Stomach (tissue), 9 donors: ENCODE results near the gene APBA1. TPM values are rescaled to one million over a fixed set of nuclear protein-coding genes. Genes with fewer than 3 reads are reported as not detected.
"Not testable (repeated sequence)": the region's sequence is repeated elsewhere in the genome, so short reads cannot be mapped to it uniquely, and the experiment has no call there.

Experiments used
- DNase-seq, 2 donors: peaks; one replicate each; pipeline versions ENCODE4 v3.0.0 to v3.0.0-alpha.2; 2013 to 2019
- H3K27ac ChIP-seq, 5 donors: fragments of 200-600 bp in 4 of 5; sonication (generic) in 4 of 5; one replicate each; pipeline ENCODE4 v1.5.1; 2013 to 2019; ENCODE audit warnings: mild to moderate bottlenecking in 1 of 5, moderate library complexity in 1 of 5
- H3K27me3 ChIP-seq, 3 donors: fragments of 200-600 bp; sonication (generic); one replicate each; pipeline ENCODE4 v1.5.1; 2017 to 2019; ENCODE audit warnings: mixed run types in 1 of 3
- H3K36me3 ChIP-seq, 4 donors: fragments of 200-600 bp; sonication (generic); 1 replicate in 3 of 4; 2 replicates in 1 of 4; pipeline ENCODE4 v1.5.1; 2016 to 2019
- H3K4me1 ChIP-seq, 4 donors: fragments of 200-600 bp; sonication (generic); one replicate each; pipeline ENCODE4 v1.5.1; 2016 to 2019
- H3K4me3 ChIP-seq, 4 donors: fragments of 200-600 bp; sonication (generic) in 3 of 4; one replicate each; pipeline ENCODE4 v1.5.1; 2016 to 2019; ENCODE audit warnings: mild to moderate bottlenecking in 1 of 4
- H3K9me3 ChIP-seq, 4 donors: fragments of 200-600 bp; sonication (generic); one replicate each; pipeline ENCODE4 v1.5.1; 2016 to 2019
- CTCF ChIP-seq, 7 experiments: fragments of 450-650 bp in 4 of 7; fragments of 200-600 bp in 3 of 7; sonication (generic) in 3 of 7; IDR thresholded peaks; one replicate each; pipeline ENCODE4 v1.5.1; 2016 to 2019; ENCODE audit warnings: antibody characterized with exemption in 7 of 7, control low read depth in 2 of 7, mild to moderate bottlenecking in 1 of 7
- EP300 ChIP-seq: sonication (generic); formaldehyde crosslinking; IDR thresholded peaks from one replicate; pipeline ENCODE4 v1.6.1; 2017; ENCODE audit warnings: antibody characterized with exemption
- POLR2A ChIP-seq, 4 donors: fragments of 450-650 bp; IDR thresholded peaks; one replicate each; pipeline ENCODE4 v1.6.1; 2016; ENCODE audit warnings: antibody characterized with exemption in 4 of 4, control low read depth in 2 of 4, mild to moderate bottlenecking in 1 of 4, moderate library complexity in 1 of 4
- POLR2AphosphoS5 ChIP-seq, 3 donors: sonication (generic); formaldehyde crosslinking; IDR thresholded peaks; one replicate each; pipeline ENCODE4 v1.6.1; 2016; ENCODE audit warnings: antibody characterized with exemption in 3 of 3
- WGBS, 5 donors: extraction: QIAGEN DNeasy Blood & Tissue Kit in 3 of 5; methylation state at CpG; one replicate each; pipeline versions ENCODE4 v1.1.5 to v1.1.7; 2013 to 2018; 5-methylcytosine and 5-hydroxymethylcytosine counted together
- intact Hi-C: fragments of 100-400 bp; cut with DNase I; formaldehyde crosslinking; loops from one replicate; pipeline ENCODE4 v1.15.1; 2023; ENCODE audit warnings: low total_unique reads
- polyA plus RNA-seq, 3 donors: library from polyadenylated mRNA; stranded (reverse); fragments of 200-250 nt; gene quantifications; one replicate each; pipeline ENCODE4 v1.2.3, GENCODE V29; 2013
- total RNA-seq, 5 donors: library from RNA; depleted of rRNA; stranded (reverse); fragments of >200 nt; gene quantifications; one replicate each; pipeline versions ENCODE4 v1.1.0 to v1.2.3, GENCODE V29; 2014 to 2016
- donor health status: healthy with polysubstance abuse.
- donor health status: Bipolar disorder and iron deficiency.
- donor health status: healthy.

Gene APBA1
- total and polyA plus RNA-seq, 8 donors, result 0.50 to 14.2 (median 3.2) TPM

DNA sequence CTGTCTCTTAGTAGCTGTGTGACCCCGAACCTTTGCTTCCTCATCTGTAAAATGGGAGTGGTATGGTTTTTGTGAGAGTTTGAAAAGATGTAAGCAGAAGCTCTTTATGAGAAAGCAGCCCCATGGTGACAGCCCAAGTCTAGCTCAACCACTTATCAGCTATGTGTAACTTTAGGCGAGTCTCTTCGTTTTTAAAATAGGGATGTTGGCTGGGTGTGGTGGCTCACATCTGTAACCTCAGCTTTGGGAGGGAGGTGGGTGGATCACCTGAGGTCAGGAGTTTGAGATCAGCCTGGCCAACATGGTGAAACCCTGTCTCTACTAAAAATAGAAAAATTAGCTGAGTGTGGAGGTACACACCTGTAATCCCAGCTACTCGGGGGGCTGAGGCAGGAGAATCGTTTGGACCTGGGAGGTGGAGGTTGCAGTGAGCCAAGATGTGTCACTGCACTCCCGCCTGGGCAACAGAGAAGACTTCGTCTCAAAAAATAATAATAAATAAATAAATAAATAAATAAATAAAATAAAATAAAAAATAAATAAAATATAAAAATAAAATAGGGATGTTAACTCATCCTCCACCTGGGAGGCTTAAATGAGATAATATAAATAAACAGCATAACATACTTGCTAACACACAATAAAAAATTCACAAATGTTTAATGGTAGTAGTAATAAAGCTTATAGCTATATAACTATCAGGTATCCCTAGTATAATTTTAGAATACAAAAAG is 71.7 kb downstream of the APBA1 start:
- intact Hi-C loops, result no loop called here
- no peak for TF ChIP-seq POLR2AphosphoS5 (IDR thresholded peaks at IDR 0.05)
- no peak for TF ChIP-seq POLR2A (IDR thresholded peaks at IDR 0.05)
- no peak for TF ChIP-seq EP300
- TF ChIP-seq CTCF (IDR thresholded peaks at IDR 0.05), result no peak
- no peaks in the 10 kb centered on the region for H3K9me3 ChIP-seq
- H3K4me1 ChIP-seq, result peaks cover 0 to 8% (median 0%) of the 10 kb centered on the region in 4 donors
- no peaks in the 10 kb centered on the region for H3K36me3 ChIP-seq
- no peak overlapping the region for H3K4me3 ChIP-seq
- DNase-seq, result no peak
- H3K27ac ChIP-seq, result no peak overlapping the region
- WGBS, 5 donors, result 85 to 90% (median 87%) methylated on average over 7 of the region's 7 CpGs
- no peaks in the 10 kb centered on the region for H3K27me3 ChIP-seq

DNA sequence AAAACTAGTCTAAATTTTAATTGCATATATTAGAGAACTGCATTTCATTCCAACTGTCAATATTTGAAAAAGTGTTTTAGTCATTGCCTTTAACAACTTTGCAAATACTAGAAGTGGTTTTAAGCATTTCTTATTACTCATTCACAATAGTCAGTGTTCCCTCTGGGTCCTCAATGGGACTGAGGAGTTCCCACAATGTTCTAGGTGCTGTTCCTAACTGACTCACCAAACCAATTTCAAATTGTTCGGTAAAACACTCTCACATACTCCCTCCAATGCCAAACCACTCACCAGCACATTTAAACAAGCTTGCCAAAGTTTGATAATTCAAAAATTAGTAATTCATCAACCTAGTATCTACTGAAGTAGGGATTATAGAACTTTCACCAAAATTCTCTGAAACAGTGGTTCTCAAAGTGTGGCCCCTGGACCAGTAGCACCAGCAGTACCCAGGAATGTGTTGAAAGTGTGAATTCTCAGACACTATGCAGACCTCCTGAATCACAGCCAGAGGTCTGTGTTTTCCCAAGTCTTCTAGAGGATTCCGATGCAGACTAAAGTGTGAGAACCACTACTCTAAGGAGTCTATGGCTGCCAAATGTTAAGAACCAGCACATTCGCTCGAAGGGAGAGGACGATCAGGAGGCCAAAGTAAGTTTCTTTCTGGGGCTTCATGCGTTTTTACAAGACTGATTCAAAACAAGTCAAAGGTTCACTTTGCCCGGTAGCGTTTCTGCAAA is 72.8 kb downstream of the APBA1 start:
- no peak for TF ChIP-seq CTCF (IDR thresholded peaks at IDR 0.05)
- TF ChIP-seq POLR2A (IDR thresholded peaks at IDR 0.05), result no peak
- TF ChIP-seq POLR2AphosphoS5 (IDR thresholded peaks at IDR 0.05), result no peak
- no peak for TF ChIP-seq EP300
- 77 to 89% (median 85%) methylated on average over 8 of the region's 8 CpGs for WGBS, 5 donors
- intact Hi-C loops, result no loop called here
- peaks cover 0 to 8% (median under 1%) of the 10 kb centered on the region in 4 donors for H3K4me1 ChIP-seq
- no peaks in the 10 kb centered on the region for H3K27me3 ChIP-seq
- no peak overlapping the region for H3K27ac ChIP-seq
- H3K9me3 ChIP-seq, result no peaks in the 10 kb centered on the region
- H3K4me3 ChIP-seq, result no peak overlapping the region
- no peak for DNase-seq
- no peaks in the 10 kb centered on the region for H3K36me3 ChIP-seq

DNA sequence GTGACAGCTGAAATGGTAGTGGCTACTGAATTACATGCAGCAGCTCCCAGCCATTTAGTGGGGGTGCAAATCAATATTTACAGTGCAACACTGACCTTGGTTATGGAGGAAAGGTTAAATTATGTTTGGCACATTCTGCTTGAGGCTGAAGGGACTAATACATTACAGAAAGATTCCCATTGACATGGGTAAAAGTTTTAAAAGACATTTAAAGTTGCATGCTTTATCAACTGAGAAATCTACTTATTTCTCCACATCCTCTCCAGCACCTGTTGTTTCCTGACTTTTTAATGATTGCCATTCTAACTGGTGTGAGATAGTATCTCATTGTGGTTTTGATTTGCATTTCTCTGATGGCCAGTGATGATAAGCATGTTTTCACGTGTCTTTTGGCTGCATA is 75.3 kb downstream of the APBA1 start:
- H3K9me3 ChIP-seq, H3K36me3 ChIP-seq, H3K4me3 ChIP-seq, intact Hi-C loops, DNase-seq, H3K27me3 ChIP-seq, H3K27ac ChIP-seq: not testable (repeated sequence)
- 39 to 60% (median 47%) methylated on average over 1 of the region's 1 CpG for WGBS, 5 donors
- peaks cover 0 to 11% (median 9%) of the 10 kb centered on the region in 4 donors for H3K4me1 ChIP-seq

DNA sequence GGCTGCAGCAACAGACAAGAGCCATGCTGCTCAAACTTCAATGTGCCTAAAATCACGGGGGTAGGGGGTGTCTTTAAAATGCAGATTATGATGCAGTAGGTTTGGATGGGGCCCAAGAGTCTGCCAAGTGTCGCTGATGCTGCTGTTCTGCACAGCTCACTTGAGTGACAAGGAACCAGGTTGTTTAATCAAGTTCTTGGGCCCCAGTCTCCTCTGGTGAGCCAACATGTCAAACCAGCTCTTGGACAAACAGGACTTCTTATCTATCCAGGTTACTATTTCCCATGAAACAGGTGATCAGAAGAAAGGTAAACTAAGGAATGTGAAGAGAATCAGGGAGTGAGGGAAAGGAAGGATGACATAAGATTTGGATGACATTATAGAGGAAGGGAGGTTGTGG is 78.0 kb downstream of the APBA1 start:
- H3K4me1 ChIP-seq, result peaks cover 0 to 11% (median 9%) of the 10 kb centered on the region in 4 donors
- no peak for TF ChIP-seq POLR2AphosphoS5 (IDR thresholded peaks at IDR 0.05)
- H3K9me3 ChIP-seq, result no peaks in the 10 kb centered on the region
- H3K27me3 ChIP-seq, result no peaks in the 10 kb centered on the region
- intact Hi-C loops, result no loop called here
- 19 to 48% (median 29%) methylated on average over 2 of the region's 2 CpGs for WGBS, 5 donors
- H3K4me3 ChIP-seq, result no peak overlapping the region
- DNase-seq, result peak; percentile 27 to 45
- H3K36me3 ChIP-seq, result no peaks in the 10 kb centered on the region
- no peak overlapping the region for H3K27ac ChIP-seq

GRCh38 chr9:69593756-69594155 is 78.4 kb downstream of the APBA1 start:
- Histone ChIP-seq H3K27ac (no peak overlapping the region), H3K27me3 (no peaks in the 10 kb centered on the region), H3K4me1 (peaks cover 0 to 11% (median 9%) of the 10 kb centered on the region in 4 donors), H3K36me3 (no peaks in the 10 kb centered on the region), H3K9me3 (no peaks in the 10 kb centered on the region), H3K4me3 (no peak overlapping the region)
- no peak for DNase-seq
- 73 to 81% (median 77%) methylated on average over 5 of the region's 5 CpGs for WGBS, 5 donors
- intact Hi-C loops, result no loop called here
- TF ChIP-seq CTCF (IDR thresholded peaks at IDR 0.05) (no peak), POLR2AphosphoS5 (IDR thresholded peaks at IDR 0.05) (no peak), POLR2A (IDR thresholded peaks at IDR 0.05) (no peak), EP300 (no peak)
